ENCODE data around the gene RAB31. TPM values are rescaled to one million over a fixed set of nuclear protein-coding genes. Genes with fewer than 3 reads are reported as not detected.
"Not testable (repeated sequence)": the region's sequence is repeated elsewhere in the genome, so short reads cannot be mapped to it uniquely, and the experiment has no call there.

The RAB31 gene
- total RNA-seq, 6 donors from 2014 or later = 40.3 to 128 (median 95.8) TPM

DNA sequence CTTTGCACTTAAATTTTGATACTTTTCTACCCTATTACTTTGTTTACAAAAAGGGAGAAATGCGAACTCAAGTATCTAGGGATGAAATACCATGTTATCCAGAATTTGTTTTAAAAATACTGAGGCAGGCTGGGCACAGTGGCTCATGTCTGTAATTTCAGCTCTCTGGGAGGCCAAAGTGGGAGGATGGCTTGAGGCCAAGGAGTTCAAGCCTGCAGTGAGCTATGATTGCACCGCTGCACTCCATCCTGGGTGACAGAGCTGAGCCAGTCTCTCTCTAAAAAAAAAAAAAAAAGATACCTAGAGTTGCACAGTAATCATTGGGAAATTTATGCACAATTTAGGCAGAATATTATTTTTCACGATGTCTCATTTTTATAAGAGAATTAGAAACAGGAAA lies 193.3 kb downstream of the RAB31 start:
- Histone ChIP-seq H3K36me3 (no peaks in the 10 kb centered on the region), H3K27me3 (no peaks in the 10 kb centered on the region), H3K4me1 (no peaks in the 10 kb centered on the region), H3K27ac (no peak overlapping the region), H3K4me3 (no peak overlapping the region), H3K9me3 (no peaks in the 10 kb centered on the region)
- ATAC-seq (ENCODE audit: low FRiP score in 2 of 2) = no peak
- DNase-seq = no peak
- TF ChIP-seq EP300 (IDR thresholded peaks at IDR 0.05) = no peak
- no peak for TF ChIP-seq POLR2AphosphoS5 (IDR thresholded peaks at IDR 0.05)
- TF ChIP-seq, protein P1, sequence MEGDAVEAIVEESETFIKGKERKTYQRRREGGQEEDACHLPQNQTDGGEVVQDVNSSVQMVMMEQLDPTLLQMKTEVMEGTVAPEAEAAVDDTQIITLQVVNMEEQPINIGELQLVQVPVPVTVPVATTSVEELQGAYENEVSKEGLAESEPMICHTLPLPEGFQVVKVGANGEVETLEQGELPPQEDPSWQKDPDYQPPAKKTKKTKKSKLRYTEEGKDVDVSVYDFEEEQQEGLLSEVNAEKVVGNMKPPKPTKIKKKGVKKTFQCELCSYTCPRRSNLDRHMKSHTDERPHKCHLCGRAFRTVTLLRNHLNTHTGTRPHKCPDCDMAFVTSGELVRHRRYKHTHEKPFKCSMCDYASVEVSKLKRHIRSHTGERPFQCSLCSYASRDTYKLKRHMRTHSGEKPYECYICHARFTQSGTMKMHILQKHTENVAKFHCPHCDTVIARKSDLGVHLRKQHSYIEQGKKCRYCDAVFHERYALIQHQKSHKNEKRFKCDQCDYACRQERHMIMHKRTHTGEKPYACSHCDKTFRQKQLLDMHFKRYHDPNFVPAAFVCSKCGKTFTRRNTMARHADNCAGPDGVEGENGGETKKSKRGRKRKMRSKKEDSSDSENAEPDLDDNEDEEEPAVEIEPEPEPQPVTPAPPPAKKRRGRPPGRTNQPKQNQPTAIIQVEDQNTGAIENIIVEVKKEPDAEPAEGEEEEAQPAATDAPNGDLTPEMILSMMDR (IDR thresholded peaks at IDR 0.05) = no peak
- TF ChIP-seq POLR2A (IDR thresholded peaks at IDR 0.05) = no peak
- 73 to 90% methylated on average over 3 of the region's 3 CpGs for WGBS, 2 donors

DNA sequence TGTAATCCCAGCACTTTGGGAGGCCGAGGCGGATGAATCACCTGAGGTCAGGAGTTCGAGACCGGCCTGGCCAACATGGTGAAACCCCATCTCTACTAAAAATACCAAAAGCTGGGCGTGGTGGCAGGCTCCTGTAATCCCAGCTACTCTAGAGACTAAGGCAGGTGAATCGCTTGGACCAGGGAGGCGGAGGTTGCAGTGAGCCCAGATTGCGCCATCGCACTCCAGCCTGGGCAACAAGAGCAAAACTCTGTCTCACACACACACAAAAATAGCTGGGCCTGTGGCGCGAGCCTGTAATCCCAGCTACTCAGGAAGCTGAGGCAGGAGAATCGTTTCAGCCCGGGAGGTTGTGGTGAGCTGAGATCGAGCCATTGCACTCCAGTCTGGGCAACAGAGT lies 194.2 kb downstream of the RAB31 start:
- not testable (repeated sequence) for H3K4me3 ChIP-seq; H3K4me1 ChIP-seq; ATAC-seq (ENCODE audit: low FRiP score in 2 of 2); H3K27me3 ChIP-seq; H3K9me3 ChIP-seq; H3K27ac ChIP-seq; H3K36me3 ChIP-seq
- 87 to 95% methylated on average over 12 to 14 of the region's 14 CpGs for WGBS, 2 donors
- DNase-seq = peak in 1 of 2 donors; percentile 31

DNA sequence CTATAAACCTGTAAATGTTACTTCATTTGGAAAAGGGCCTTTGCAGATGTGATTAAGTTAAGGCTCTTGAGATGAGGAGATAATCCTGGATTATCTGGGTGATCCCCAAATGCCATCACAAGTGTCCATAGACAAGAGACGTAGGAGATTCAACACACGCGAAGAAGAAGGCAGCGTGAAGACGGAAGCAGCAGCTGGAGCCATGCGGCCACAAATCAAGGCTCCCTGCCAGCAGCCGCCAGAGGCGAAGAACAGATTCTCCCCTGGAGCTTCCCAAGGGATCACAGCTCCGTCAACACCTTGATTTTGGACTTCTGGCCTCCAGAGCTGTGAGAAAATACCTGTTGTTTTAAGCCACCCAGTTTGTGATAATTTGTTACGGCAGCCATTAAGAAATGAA lies 194.7 kb downstream of the RAB31 start:
- Histone ChIP-seq H3K9me3 (no peaks in the 10 kb centered on the region), H3K27me3 (no peaks in the 10 kb centered on the region)
- WGBS, 2 donors = 75 to 84% methylated on average over 10 of the region's 10 CpGs

DNA sequence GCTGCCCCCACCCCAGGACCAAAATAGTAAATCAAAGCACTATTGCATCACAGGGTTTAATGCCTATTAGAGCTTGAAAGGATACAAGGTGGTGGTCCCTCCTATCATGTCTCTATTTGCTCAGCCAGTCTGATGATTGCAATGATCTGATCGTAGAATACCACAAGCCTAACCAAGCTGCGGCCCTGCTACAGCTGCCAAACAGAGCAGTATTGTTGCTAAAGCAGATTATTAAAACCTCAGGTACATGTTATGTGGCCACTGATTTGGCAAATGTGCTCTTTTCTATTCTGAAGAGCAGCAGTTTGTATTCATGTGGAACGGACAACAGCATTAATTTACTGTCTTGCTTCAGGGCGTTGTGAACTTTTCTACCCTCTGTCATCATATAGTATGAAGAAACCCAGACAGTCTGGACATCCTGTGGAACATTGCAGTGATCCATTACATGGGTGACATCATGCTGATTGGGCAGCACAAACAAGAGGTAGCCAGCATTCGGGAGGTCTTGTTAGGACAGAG lies 197.4 kb downstream of the RAB31 start:
- Histone ChIP-seq H3K4me1 (no peaks in the 10 kb centered on the region), H3K9me3 (no peaks in the 10 kb centered on the region), H3K36me3 (no peaks in the 10 kb centered on the region), H3K4me3 (no peak overlapping the region), H3K27ac (no peak overlapping the region), H3K27me3 (no peaks in the 10 kb centered on the region)
- peak in 1 of 2 donors; percentile 47 for ATAC-seq (ENCODE audit: low FRiP score in 2 of 2)
- TF ChIP-seq EP300 (IDR thresholded peaks at IDR 0.05) (peak in 1 of 4 donors; percentile 43), POLR2AphosphoS5 (IDR thresholded peaks at IDR 0.05) (peak in 1 of 2 donors; percentile 24), POLR2A (IDR thresholded peaks at IDR 0.05) (peak in 1 of 4 donors; percentile 8)
- TF ChIP-seq, protein P1 (IDR thresholded peaks at IDR 0.05) = no peak
- WGBS, 2 donors = 71 to 78% methylated on average over 5 of the region's 5 CpGs
- DNase-seq = no peak

More for the DNA sequence above, 194.7 kb downstream of the RAB31 start:
- Histone ChIP-seq H3K4me1 (no peaks in the 10 kb centered on the region), H3K4me3 (no peak overlapping the region), H3K36me3 (no peaks in the 10 kb centered on the region), H3K27ac (no peak overlapping the region)
- TF ChIP-seq POLR2A (IDR thresholded peaks at IDR 0.05) = no peak
- TF ChIP-seq POLR2AphosphoS5 (IDR thresholded peaks at IDR 0.05) = no peak
- TF ChIP-seq EP300 (IDR thresholded peaks at IDR 0.05) = no peak
- TF ChIP-seq, protein P1 (IDR thresholded peaks at IDR 0.05) = no peak
- DNase-seq (peak in 1 of 2 donors; percentile 50), ATAC-seq (ENCODE audit: low FRiP score in 2 of 2) (no peak)

DNA sequence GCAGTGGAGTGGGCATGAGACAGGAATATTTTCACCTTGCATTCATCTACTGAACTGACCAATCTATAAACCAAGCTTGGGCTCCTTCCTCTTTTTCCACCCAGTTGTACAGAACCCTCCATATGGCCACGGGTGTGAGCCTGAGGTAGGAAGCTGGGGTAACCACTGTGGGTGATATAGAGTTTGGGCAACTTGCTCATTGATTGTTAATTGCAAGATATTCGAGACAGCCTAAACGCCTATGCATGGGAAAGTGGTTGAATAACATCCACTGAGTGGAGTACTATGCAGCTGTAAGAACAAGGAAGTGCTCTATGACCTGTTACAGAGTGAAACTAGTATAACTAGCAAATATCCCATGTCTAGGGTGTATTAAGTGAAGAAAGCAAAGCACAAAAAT lies 198.4 kb downstream of the RAB31 start:
- no peaks in the 10 kb centered on the region for H3K9me3 ChIP-seq
- 59 to 84% methylated on average over 3 of the region's 3 CpGs for WGBS, 2 donors
- H3K27ac ChIP-seq = no peak overlapping the region
- no peaks in the 10 kb centered on the region for H3K27me3 ChIP-seq
- H3K4me1 ChIP-seq = no peaks in the 10 kb centered on the region
- TF ChIP-seq POLR2A (IDR thresholded peaks at IDR 0.05) (no peak), EP300 (IDR thresholded peaks at IDR 0.05) (no peak), POLR2AphosphoS5 (IDR thresholded peaks at IDR 0.05) (no peak)
- TF ChIP-seq, protein P1 (IDR thresholded peaks at IDR 0.05) = no peak
- no peaks in the 10 kb centered on the region for H3K36me3 ChIP-seq
- ATAC-seq (ENCODE audit: low FRiP score in 2 of 2) (peak; percentile 60 to 77), DNase-seq (no peak)
- no peak overlapping the region for H3K4me3 ChIP-seq

Data from upper lobe of left lung (tissue), 6 donors.